SK-N-SH treated with all-trans-retinoic acid at 6 μM for 48 hours (cell line): ENCODE measurements around the gene CPPED1.
"Not testable (repeated sequence)": the region's sequence is repeated elsewhere in the genome, so short reads cannot be mapped to it uniquely, and the experiment has no call there.

Experiments used
- ATAC-seq: fragments of 200-7000 bp; cut with Tn5 transposase; 3 replicates; pipeline ENCODE4 v1.9.1; 2020; ENCODE audit warnings: mild to moderate bottlenecking, moderate library complexity
- BACH2 ChIP-seq: fragments of 250-450 bp; sonication (Bioruptor Pico); IDR thresholded peaks from 2 replicates; pipeline ENCODE4 v1.9.0; 2021; ENCODE audit warnings: mild to moderate bottlenecking, borderline replicate concordance
- GLIS3 ChIP-seq: fragments of 250-450 bp; sonication (Bioruptor Pico); IDR thresholded peaks from 2 replicates; pipeline ENCODE4 v1.5.0; 2020; ENCODE audit warnings: mild to moderate bottlenecking, moderate library complexity
- ISL1 ChIP-seq: fragments of 250-450 bp; sonication (Bioruptor Pico); IDR thresholded peaks from 2 replicates; pipeline ENCODE4 v2.1.2; 2022; ENCODE audit warnings: mild to moderate bottlenecking, moderate library complexity
- OSR1 ChIP-seq: fragments of 250-450 bp; sonication (Bioruptor Pico); IDR thresholded peaks from 2 replicates; pipeline ENCODE4 v1.8.0; 2022; ENCODE audit warnings: moderate library complexity, mild to moderate bottlenecking, inconsistent platforms
- PPARA ChIP-seq: fragments of 250-450 bp; sonication (Bioruptor Pico); IDR thresholded peaks from 2 replicates; pipeline ENCODE4 v1.5.0; 2020; ENCODE audit warnings: mild to moderate bottlenecking, borderline replicate concordance
- RARB ChIP-seq: fragments of 250-450 bp; sonication (Bioruptor Pico); IDR thresholded peaks from 2 replicates; pipeline ENCODE4 v1.8.0; 2021; ENCODE audit warnings: mild to moderate bottlenecking, moderate library complexity
- SNAI2 ChIP-seq: fragments of 250-450 bp; sonication (Bioruptor Pico); IDR thresholded peaks from 2 replicates; pipeline ENCODE4 v1.5.0; 2020; ENCODE audit warnings: mild to moderate bottlenecking, moderate library complexity
- TCF4 ChIP-seq: fragments of 250-450 bp; sonication (Bioruptor Pico); IDR thresholded peaks from 2 replicates; pipeline ENCODE4 v1.8.0; 2021; ENCODE audit warnings: mild to moderate bottlenecking, moderate library complexity, borderline replicate concordance
- TOX ChIP-seq: fragments of 250-450 bp; sonication (Bioruptor Pico); IDR thresholded peaks from 2 replicates; pipeline ENCODE4 v1.8.0; 2021; ENCODE audit warnings: mild to moderate bottlenecking, moderate library complexity, borderline replicate concordance
- ZC3H10 ChIP-seq: fragments of 250-450 bp; sonication (Bioruptor Pico); IDR thresholded peaks from 2 replicates; pipeline ENCODE4 v1.5.1; 2021; ENCODE audit warnings: mild to moderate bottlenecking, moderate library complexity
- ZFP3 ChIP-seq: fragments of 250-450 bp; sonication (Bioruptor Pico); IDR thresholded peaks from 2 replicates; pipeline ENCODE4 v1.5.0; 2020; ENCODE audit warnings: mild to moderate bottlenecking, moderate library complexity
- ZFP30 ChIP-seq: fragments of 450-650 bp; formaldehyde crosslinking; IDR thresholded peaks from 2 replicates; pipeline ENCODE4 v1.5.0; 2022; ENCODE audit warnings: mild to moderate bottlenecking, moderate library complexity
- ZNF8 ChIP-seq: fragments of 450-650 bp; formaldehyde crosslinking; IDR thresholded peaks from 2 replicates; pipeline ENCODE4 v1.5.0; 2020; ENCODE audit warnings: mild to moderate bottlenecking, moderate library complexity
- TF ChIP-seq, protein P1 (sequence below): fragments of 250-450 bp; sonication (Bioruptor Pico); IDR thresholded peaks from 2 replicates; pipeline ENCODE4 v1.8.0; 2020; ENCODE audit warnings: mild to moderate bottlenecking, moderate library complexity, borderline replicate concordance
- TF ChIP-seq, protein P2 (sequence below): fragments of 250-450 bp; sonication (Bioruptor Pico); IDR thresholded peaks from 2 replicates; pipeline ENCODE4 v1.8.0; 2021; ENCODE audit warnings: low read depth, mild to moderate bottlenecking, moderate library complexity, borderline replicate concordance
- TF ChIP-seq, protein P3 (sequence below): fragments of 250-450 bp; sonication (Bioruptor Pico); IDR thresholded peaks from 2 replicates; pipeline ENCODE4 v1.5.0; 2020; ENCODE audit warnings: mild to moderate bottlenecking, moderate library complexity
- TF ChIP-seq, protein P4 (sequence below): fragments of 250-450 bp; sonication (Bioruptor Pico); IDR thresholded peaks from 2 replicates; pipeline ENCODE4 v1.5.1; 2021; ENCODE audit warnings: mild to moderate bottlenecking, moderate library complexity

CPPED1 gene

DNA sequence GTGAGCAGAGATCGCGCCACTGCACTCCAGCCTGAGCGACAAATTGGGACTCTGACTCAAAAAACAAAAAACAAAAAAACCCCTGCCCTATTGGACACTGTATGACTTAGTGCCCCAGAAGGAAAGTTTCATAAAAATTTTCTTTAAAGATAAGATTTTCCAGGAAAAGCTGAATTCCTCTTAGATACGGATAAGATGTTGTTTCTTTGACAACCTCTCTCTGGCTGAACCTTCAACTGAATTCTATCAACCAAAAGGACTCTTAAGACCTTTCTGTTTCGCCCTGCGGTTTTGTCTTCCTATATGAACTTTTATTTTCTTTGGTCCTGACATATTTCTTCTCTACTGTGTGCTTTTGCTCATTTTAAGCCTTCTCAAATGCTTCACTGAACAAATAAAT, 35.8 kb downstream of the CPPED1 start (continued):
- TF ChIP-seq, protein P1, sequence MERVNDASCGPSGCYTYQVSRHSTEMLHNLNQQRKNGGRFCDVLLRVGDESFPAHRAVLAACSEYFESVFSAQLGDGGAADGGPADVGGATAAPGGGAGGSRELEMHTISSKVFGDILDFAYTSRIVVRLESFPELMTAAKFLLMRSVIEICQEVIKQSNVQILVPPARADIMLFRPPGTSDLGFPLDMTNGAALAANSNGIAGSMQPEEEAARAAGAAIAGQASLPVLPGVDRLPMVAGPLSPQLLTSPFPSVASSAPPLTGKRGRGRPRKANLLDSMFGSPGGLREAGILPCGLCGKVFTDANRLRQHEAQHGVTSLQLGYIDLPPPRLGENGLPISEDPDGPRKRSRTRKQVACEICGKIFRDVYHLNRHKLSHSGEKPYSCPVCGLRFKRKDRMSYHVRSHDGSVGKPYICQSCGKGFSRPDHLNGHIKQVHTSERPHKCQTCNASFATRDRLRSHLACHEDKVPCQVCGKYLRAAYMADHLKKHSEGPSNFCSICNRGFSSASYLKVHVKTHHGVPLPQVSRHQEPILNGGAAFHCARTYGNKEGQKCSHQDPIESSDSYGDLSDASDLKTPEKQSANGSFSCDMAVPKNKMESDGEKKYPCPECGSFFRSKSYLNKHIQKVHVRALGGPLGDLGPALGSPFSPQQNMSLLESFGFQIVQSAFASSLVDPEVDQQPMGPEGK (CRISPR knock-in tag) = no peak
- TF ChIP-seq ZFP3 = no peak
- TF ChIP-seq GLIS3 (CRISPR knock-in tag) = no peak
- TF ChIP-seq TCF4 = no peak
- TF ChIP-seq, protein P2, sequence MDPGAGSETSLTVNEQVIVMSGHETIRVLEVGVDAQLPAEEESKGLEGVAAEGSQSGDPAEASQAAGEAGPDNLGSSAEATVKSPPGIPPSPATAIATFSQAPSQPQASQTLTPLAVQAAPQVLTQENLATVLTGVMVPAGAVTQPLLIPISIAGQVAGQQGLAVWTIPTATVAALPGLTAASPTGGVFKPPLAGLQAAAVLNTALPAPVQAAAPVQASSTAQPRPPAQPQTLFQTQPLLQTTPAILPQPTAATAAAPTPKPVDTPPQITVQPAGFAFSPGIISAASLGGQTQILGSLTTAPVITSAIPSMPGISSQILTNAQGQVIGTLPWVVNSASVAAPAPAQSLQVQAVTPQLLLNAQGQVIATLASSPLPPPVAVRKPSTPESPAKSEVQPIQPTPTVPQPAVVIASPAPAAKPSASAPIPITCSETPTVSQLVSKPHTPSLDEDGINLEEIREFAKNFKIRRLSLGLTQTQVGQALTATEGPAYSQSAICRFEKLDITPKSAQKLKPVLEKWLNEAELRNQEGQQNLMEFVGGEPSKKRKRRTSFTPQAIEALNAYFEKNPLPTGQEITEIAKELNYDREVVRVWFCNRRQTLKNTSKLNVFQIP = no peak
- TF ChIP-seq ZFP30 (CRISPR knock-in tag) = no peak
- no peak for TF ChIP-seq BACH2 (CRISPR knock-in tag)
- TF ChIP-seq ZNF8 (CRISPR knock-in tag) = no peak
- no peak for TF ChIP-seq RARB (CRISPR knock-in tag)

DNA sequence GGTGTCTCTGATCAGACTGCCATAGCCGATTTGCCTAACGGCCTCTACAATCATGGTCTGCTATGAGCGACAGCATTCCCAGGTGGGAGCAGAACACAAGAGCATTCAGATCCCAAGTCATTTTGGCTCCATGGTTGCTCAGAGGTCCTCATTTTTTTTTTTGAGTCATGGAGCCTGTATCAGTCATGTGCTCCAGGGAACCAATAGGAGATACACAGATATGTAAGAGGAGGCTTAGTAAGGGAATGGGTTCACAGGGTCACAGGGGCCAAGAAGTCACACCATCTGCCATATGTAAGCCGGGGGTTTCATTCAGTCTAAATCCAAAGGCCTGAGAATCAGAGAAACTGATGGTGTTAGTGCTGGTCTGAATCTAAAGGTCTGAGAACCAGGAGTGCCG, 36.8 kb downstream of the CPPED1 start:
- no peak for ATAC-seq
- TF ChIP-seq TCF4 (no peak), ISL1 (CRISPR knock-in tag) (no peak), TOX (CRISPR knock-in tag) (no peak)
- TF ChIP-seq, protein P3, sequence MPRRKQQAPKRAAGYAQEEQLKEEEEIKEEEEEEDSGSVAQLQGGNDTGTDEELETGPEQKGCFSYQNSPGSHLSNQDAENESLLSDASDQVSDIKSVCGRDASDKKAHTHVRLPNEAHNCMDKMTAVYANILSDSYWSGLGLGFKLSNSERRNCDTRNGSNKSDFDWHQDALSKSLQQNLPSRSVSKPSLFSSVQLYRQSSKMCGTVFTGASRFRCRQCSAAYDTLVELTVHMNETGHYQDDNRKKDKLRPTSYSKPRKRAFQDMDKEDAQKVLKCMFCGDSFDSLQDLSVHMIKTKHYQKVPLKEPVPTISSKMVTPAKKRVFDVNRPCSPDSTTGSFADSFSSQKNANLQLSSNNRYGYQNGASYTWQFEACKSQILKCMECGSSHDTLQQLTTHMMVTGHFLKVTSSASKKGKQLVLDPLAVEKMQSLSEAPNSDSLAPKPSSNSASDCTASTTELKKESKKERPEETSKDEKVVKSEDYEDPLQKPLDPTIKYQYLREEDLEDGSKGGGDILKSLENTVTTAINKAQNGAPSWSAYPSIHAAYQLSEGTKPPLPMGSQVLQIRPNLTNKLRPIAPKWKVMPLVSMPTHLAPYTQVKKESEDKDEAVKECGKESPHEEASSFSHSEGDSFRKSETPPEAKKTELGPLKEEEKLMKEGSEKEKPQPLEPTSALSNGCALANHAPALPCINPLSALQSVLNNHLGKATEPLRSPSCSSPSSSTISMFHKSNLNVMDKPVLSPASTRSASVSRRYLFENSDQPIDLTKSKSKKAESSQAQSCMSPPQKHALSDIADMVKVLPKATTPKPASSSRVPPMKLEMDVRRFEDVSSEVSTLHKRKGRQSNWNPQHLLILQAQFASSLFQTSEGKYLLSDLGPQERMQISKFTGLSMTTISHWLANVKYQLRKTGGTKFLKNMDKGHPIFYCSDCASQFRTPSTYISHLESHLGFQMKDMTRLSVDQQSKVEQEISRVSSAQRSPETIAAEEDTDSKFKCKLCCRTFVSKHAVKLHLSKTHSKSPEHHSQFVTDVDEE (CRISPR knock-in tag) = no peak

DNA sequence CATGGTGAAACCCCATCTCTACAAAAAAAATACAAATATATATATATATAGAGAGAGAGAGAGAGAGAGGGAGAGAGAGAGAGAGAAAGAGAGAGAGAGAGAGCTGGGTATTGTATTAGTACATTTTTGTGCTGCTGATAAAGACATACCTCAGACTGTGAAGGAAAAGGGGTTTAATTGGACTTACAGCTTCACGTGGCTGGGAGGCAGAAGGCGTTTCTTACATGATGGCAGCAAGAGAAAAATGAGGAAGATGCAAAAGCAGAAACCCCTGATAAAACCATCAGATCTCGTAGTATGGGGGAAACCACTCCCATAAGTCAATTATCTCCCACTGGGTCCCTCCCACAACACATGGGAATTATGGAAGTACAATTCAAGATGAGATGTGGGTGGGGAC, 37.5 kb downstream of the CPPED1 start:
- ATAC-seq = not testable (repeated sequence)

DNA sequence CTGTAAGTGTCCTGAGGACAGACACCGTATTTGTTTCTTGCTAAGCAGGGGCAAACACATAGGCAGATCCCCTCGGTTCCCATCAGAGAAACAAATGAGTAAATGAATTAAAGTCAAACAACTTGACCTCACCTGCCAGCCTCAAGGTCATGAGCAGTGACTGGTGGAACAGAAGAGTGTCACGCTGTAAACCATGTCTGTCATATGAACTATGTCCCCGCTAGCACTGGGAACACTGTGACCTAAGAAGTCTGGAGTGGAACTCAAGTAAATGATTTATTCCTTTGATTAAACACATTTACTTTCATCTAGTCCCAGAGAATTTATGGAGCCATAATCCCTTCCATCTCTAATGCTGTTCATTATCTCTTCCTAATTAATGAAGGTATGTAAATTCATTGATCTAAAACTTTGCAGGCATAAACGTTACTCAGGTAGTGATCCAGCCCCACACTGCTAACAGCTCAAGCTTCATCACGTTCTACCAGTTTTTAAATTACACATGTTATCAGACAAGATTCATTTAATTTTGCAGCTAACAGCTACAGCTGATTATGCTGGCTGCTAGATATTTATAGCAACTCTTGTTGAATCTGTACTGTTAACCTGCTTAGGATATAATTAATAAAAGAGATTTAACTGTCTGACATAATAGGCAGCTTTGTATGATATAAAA, 38.7 kb downstream of the CPPED1 start:
- ATAC-seq = no peak
- TF ChIP-seq, protein P4, sequence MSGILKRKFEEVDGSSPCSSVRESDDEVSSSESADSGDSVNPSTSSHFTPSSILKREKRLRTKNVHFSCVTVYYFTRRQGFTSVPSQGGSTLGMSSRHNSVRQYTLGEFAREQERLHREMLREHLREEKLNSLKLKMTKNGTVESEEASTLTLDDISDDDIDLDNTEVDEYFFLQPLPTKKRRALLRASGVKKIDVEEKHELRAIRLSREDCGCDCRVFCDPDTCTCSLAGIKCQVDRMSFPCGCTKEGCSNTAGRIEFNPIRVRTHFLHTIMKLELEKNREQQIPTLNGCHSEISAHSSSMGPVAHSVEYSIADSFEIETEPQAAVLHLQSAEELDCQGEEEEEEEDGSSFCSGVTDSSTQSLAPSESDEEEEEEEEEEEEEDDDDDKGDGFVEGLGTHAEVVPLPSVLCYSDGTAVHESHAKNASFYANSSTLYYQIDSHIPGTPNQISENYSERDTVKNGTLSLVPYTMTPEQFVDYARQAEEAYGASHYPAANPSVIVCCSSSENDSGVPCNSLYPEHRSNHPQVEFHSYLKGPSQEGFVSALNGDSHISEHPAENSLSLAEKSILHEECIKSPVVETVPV (CRISPR knock-in tag) = no peak
- TF ChIP-seq ZFP30 (CRISPR knock-in tag) (no peak), OSR1 (CRISPR knock-in tag) (no peak), RARB (CRISPR knock-in tag) (no peak), SNAI2 (CRISPR knock-in tag) (no peak), TCF4 (no peak), ZC3H10 (CRISPR knock-in tag) (no peak), PPARA (no peak)
- TF ChIP-seq, protein P1 (CRISPR knock-in tag) = no peak
- TF ChIP-seq, protein P3 (CRISPR knock-in tag) = no peak
